Nephron progenitor cell (in vitro differentiated cells): ENCODE measurements around the gene OLIG2.

Experiments
- DNase-seq: peaks from one replicate; pipeline ENCODE4 v3.0.0; 2021
- H3K27ac Mint-ChIP-seq: 2 replicates; pipeline ENCODE4 v1.8.0; 2021; ENCODE audit warnings: mild to moderate bottlenecking, moderate library complexity, mixed read lengths
- H3K27me3 Mint-ChIP-seq: 2 replicates; pipeline ENCODE4 v1.8.0; 2021; ENCODE audit warnings: mild to moderate bottlenecking, low read depth, mixed read lengths; ENCODE audit not compliant: poor library complexity
- H3K36me3 Mint-ChIP-seq: 2 replicates; pipeline ENCODE4 v1.8.0; 2021; ENCODE audit warnings: low read depth, mixed read lengths
- H3K4me1 Mint-ChIP-seq: 2 replicates; pipeline ENCODE4 v1.8.0; 2021; ENCODE audit warnings: mixed read lengths
- H3K4me3 Mint-ChIP-seq: 2 replicates; pipeline ENCODE4 v1.8.0; 2021; ENCODE audit warnings: mild to moderate bottlenecking, moderate library complexity, mixed read lengths
- H3K9me3 Mint-ChIP-seq: 2 replicates; pipeline ENCODE4 v1.8.0; 2021; ENCODE audit warnings: mild to moderate bottlenecking, moderate library complexity, mixed read lengths
- CTCF ChIP-seq: fragments of 200-600 bp; sonication (generic); IDR thresholded peaks from 2 replicates; pipeline ENCODE4 v1.5.0; 2021; ENCODE audit warnings: antibody characterized with exemption

The OLIG2 gene

GRCh38 chr21:33024201-33025103 lies 1.3 kb upstream of the OLIG2 start:
- H3K4me3 Mint-ChIP-seq: peak overlapping the region; percentile 80
- no peak for TF ChIP-seq CTCF

GRCh38 chr21:33025106-33025488 lies 638 bp upstream of the OLIG2 start:
- Mint-ChIP-seq H3K9me3 (no peaks in the 10 kb centered on the region), H3K36me3 (no peaks in the 10 kb centered on the region), H3K27me3 (peaks cover 97% of the 10 kb centered on the region), H3K4me1 (peaks cover 19% of the 10 kb centered on the region), H3K27ac (no peak overlapping the region), H3K4me3 (peak overlapping the region; percentile 80)
- TF ChIP-seq CTCF: peak; percentile 2
- peak; percentile 51 for DNase-seq

More at GRCh38 chr21:33024201-33025103, 1.3 kb upstream of the OLIG2 start:
- Mint-ChIP-seq H3K9me3 (no peaks in the 10 kb centered on the region), H3K4me1 (peaks cover 21% of the 10 kb centered on the region), H3K27me3 (peaks cover 95% of the 10 kb centered on the region), H3K36me3 (no peaks in the 10 kb centered on the region), H3K27ac (no peak overlapping the region)
- no peak for DNase-seq

DNA sequence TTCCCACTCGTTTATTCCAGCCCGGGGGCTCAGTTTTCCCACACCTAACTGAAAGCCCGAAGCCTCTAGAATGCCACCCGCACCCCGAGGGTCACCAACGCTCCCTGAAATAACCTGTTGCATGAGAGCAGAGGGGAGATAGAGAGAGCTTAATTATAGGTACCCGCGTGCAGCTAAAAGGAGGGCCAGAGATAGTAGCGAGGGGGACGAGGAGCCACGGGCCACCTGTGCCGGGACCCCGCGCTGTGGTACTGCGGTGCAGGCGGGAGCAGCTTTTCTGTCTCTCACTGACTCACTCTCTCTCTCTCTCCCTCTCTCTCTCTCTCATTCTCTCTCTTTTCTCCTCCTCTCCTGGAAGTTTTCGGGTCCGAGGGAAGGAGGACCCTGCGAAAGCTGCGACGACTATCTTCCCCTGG lies 716 bp downstream of the OLIG2 start:
- no peak for DNase-seq
- peaks cover 97% of the 10 kb centered on the region for H3K27me3 Mint-ChIP-seq
- H3K27ac Mint-ChIP-seq: no peak overlapping the region
- peaks cover 14% of the 10 kb centered on the region for H3K4me1 Mint-ChIP-seq
- no peaks in the 10 kb centered on the region for H3K36me3 Mint-ChIP-seq
- H3K4me3 Mint-ChIP-seq: peak overlapping the region; percentile 80
- TF ChIP-seq CTCF: no peak
- H3K9me3 Mint-ChIP-seq: no peaks in the 10 kb centered on the region

DNA sequence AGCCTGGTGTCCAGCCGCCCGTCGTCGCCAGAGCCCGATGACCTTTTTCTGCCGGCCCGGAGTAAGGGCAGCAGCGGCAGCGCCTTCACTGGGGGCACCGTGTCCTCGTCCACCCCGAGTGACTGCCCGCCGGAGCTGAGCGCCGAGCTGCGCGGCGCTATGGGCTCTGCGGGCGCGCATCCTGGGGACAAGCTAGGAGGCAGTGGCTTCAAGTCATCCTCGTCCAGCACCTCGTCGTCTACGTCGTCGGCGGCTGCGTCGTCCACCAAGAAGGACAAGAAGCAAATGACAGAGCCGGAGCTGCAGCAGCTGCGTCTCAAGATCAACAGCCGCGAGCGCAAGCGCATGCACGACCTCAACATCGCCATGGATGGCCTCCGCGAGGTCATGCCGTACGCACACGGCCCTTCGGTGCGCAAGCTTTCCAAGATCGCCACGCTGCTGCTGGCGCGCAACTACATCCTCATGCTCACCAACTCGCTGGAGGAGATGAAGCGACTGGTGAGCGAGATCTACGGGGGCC lies 1.2 kb downstream of the OLIG2 start:
- TF ChIP-seq CTCF: no peak
- Mint-ChIP-seq H3K36me3 (no peaks in the 10 kb centered on the region), H3K9me3 (no peaks in the 10 kb centered on the region), H3K4me3 (peak overlapping the region; percentile 80), H3K4me1 (peaks cover 14% of the 10 kb centered on the region), H3K27ac (no peak overlapping the region), H3K27me3 (peaks cover 97% of the 10 kb centered on the region)
- DNase-seq: no peak

- H3K4me3 Mint-ChIP-seq: no peak overlapping the region
- no peak overlapping the region for H3K27ac Mint-ChIP-seq
- H3K27me3 Mint-ChIP-seq: peaks cover 97% of the 10 kb centered on the region
- H3K4me1 Mint-ChIP-seq: peaks cover 12% of the 10 kb centered on the region
- TF ChIP-seq CTCF: no peak
- no peak for DNase-seq
- H3K36me3 Mint-ChIP-seq: no peaks in the 10 kb centered on the region
- no peaks in the 10 kb centered on the region for H3K9me3 Mint-ChIP-seq
These were observed 1.9 kb downstream of the OLIG2 start for GRCh38 chr21:33027401-33028286.
